ENCODE measurements around the gene NKAPL.

DNA sequence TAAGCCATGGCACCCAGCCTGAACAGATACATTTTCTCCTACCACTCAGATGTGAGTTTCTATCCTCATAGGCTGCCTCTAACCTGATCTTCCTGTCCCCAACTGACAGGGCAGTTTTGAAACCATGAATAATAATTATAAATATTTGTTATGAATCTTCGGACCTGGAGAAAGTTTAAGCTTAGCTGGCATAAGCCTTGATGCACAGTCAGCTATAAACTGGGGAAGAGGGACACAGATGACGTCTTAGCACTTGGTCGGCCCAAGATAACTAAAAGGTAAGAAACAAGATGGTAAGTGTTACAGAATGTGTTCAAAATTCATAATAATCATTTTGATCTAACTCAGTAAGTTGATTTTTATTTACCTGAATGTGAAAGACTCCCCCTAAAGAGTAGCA lies 15.2 kb upstream of the NKAPL start:
- TF ChIP-seq, protein P1, sequence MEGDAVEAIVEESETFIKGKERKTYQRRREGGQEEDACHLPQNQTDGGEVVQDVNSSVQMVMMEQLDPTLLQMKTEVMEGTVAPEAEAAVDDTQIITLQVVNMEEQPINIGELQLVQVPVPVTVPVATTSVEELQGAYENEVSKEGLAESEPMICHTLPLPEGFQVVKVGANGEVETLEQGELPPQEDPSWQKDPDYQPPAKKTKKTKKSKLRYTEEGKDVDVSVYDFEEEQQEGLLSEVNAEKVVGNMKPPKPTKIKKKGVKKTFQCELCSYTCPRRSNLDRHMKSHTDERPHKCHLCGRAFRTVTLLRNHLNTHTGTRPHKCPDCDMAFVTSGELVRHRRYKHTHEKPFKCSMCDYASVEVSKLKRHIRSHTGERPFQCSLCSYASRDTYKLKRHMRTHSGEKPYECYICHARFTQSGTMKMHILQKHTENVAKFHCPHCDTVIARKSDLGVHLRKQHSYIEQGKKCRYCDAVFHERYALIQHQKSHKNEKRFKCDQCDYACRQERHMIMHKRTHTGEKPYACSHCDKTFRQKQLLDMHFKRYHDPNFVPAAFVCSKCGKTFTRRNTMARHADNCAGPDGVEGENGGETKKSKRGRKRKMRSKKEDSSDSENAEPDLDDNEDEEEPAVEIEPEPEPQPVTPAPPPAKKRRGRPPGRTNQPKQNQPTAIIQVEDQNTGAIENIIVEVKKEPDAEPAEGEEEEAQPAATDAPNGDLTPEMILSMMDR (optimal IDR thresholded peaks at IDR 0.05 in 1 of 3, IDR thresholded peaks at IDR 0.05 in 1 of 3, conservative IDR thresholded peaks at IDR 0.05 in 1 of 3; ENCODE audit: extremely low read depth in 1 of 3, insufficient read depth in 2 of 3, low read length in 3 of 3) = no peak
- TF ChIP-seq EZH2 (IDR thresholded peaks at IDR 0.05; ENCODE audit: low read length) = no peak
